ENCODE measurements around the gene LRRC4. TPM values are rescaled to one million over a fixed set of nuclear protein-coding genes. Genes with fewer than 3 reads are reported as not detected.

Gene LRRC4
- total RNA-seq, 1 experiment from 2014 or later: not detected

DNA sequence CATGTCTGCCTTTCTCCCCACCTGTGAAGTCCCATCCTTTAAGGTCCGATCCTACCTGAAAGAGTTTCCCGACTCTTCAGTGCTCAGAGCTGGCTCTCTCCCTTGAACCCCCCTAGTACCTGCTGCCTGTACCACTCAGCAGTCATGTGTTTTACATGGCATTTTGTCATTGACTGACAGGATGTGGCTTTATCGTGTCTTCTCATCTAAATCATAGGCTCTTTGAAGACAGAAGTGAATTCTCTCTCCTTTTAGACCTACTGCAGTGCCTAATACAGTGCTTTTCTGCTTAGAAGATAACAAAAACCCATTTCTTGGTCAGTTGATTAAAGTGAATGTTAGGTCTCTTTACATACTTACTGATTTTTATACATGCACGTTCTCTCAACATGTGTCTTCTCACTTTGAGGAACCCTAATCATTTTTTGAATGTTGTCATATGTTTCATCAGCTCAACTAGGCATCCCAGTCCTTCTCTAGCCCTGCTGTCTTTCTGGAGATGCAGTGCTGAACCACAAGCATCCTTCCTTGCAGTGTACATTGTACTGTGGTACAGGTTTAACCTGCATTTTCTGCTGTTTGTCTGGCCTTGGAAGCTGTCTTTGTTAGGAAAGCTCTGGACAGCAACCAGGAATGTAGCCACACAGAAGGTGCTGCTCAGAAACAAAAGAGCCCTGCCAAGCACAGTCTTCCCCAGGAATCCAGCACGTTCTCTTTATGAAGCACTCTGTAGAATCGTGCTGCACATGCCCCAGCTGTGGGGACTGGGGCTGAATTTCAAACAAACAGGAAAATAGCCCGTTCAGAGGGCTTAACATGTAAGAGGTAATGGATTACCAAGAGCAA is 28.1 kb upstream of the LRRC4 start:
- H3K27ac Mint-ChIP-seq (ENCODE audit: low read depth, unreplicated experiment): no peak overlapping the region
- no peak for TF ChIP-seq CTCF (IDR thresholded peaks at IDR 0.05; ENCODE audit: unreplicated experiment)
- peaks cover 31% of the 10 kb centered on the region for H3K36me3 Mint-ChIP-seq (ENCODE audit: insufficient read depth, unreplicated experiment)
- no peaks in the 10 kb centered on the region for H3K9me3 Mint-ChIP-seq (ENCODE audit: unreplicated experiment)
- CTCF ChIA-PET: interaction anchor here (0.7 to 0.8 kb wide), 2 partner anchors 150 to 203 kb away, joined by 3 read pairs; no protein-coding TSS in a partner anchor
- POLR2A ChIA-PET: interaction anchor here (0.8 kb wide), 1 partner anchor 8 kb away, joined by 3 read pairs; no protein-coding TSS in a partner anchor
- intact Hi-C loops (cut with micrococcal nuclease): no loop called here
- H3K4me3 Mint-ChIP-seq (ENCODE audit: unreplicated experiment): no peak overlapping the region
- no peak for DNase-seq (ENCODE audit: unreplicated experiment)
- H3K4me1 Mint-ChIP-seq (ENCODE audit: insufficient read depth, unreplicated experiment): peaks cover 7% of the 10 kb centered on the region
- no TSS peak for BruUV-seq (replicated peaks)
- H3K27me3 Mint-ChIP-seq (ENCODE audit: insufficient read depth, unreplicated experiment): no peaks in the 10 kb centered on the region

DNA sequence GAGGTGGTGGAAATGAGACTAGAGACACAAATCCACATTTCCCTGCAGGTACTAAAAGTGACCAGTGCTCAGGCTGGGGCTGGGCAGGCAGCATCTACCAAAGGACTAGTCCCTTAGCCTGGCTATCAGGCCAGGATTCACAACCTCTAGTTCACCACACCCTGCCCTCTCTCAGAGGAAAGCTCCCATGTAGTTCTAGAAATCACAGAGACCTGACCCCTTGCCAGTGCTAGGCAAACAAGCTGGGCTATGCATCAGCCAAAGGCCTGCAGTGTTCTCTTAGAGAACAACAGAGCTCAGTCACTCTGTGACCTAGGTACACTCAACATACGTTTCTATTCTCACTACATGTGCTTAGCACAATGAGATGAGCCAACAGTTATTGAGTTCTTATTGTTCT is 26.7 kb upstream of the LRRC4 start:
- no peak overlapping the region for H3K4me3 Mint-ChIP-seq (ENCODE audit: unreplicated experiment)
- POLR2A ChIA-PET: no interaction called here
- H3K27ac Mint-ChIP-seq (ENCODE audit: low read depth, unreplicated experiment): no peak overlapping the region
- H3K9me3 Mint-ChIP-seq (ENCODE audit: unreplicated experiment): no peaks in the 10 kb centered on the region
- intact Hi-C loops (cut with micrococcal nuclease): no loop called here
- no peak for DNase-seq (ENCODE audit: unreplicated experiment)
- no TSS peak for BruUV-seq (replicated peaks)
- H3K4me1 Mint-ChIP-seq (ENCODE audit: insufficient read depth, unreplicated experiment): peaks cover 7% of the 10 kb centered on the region
- H3K36me3 Mint-ChIP-seq (ENCODE audit: insufficient read depth, unreplicated experiment): peaks cover 31% of the 10 kb centered on the region
- CTCF ChIA-PET: interaction anchor here (1.0 to 1.3 kb wide), 2 partner anchors 77 to 349 kb away, joined by 3 to 4 read pairs; no protein-coding TSS in a partner anchor
- H3K27me3 Mint-ChIP-seq (ENCODE audit: insufficient read depth, unreplicated experiment): no peaks in the 10 kb centered on the region
- TF ChIP-seq CTCF (IDR thresholded peaks at IDR 0.05; ENCODE audit: unreplicated experiment): no peak

GRCh38 chr7:128056901-128057300 is 25.7 kb upstream of the LRRC4 start:
- Mint-ChIP-seq H3K9me3 (ENCODE audit: unreplicated experiment) (no peaks in the 10 kb centered on the region), H3K27ac (ENCODE audit: low read depth, unreplicated experiment) (no peak overlapping the region), H3K4me3 (ENCODE audit: unreplicated experiment) (no peak overlapping the region), H3K36me3 (ENCODE audit: insufficient read depth, unreplicated experiment) (peaks cover 24% of the 10 kb centered on the region), H3K4me1 (ENCODE audit: insufficient read depth, unreplicated experiment) (peaks cover 7% of the 10 kb centered on the region), H3K27me3 (ENCODE audit: insufficient read depth, unreplicated experiment) (no peaks in the 10 kb centered on the region)
- intact Hi-C loops (cut with micrococcal nuclease): no loop called here
- TF ChIP-seq CTCF (IDR thresholded peaks at IDR 0.05; ENCODE audit: unreplicated experiment): no peak
- POLR2A ChIA-PET: no interaction called here
- BruUV-seq (replicated peaks): no TSS peak
- CTCF ChIA-PET: interaction anchor here (0.6 kb wide), 1 partner anchor 124 kb away, joined by 3 read pairs; no protein-coding TSS in a partner anchor
- DNase-seq (ENCODE audit: unreplicated experiment): peak; percentile 37

- BruUV-seq (replicated peaks): no TSS peak
- ChIA-PET CTCF (no interaction called here), POLR2A (interaction anchor here (1.2 kb wide), 1 partner anchor 216 kb away, joined by 3 read pairs; no protein-coding TSS in a partner anchor)
- intact Hi-C loops (cut with micrococcal nuclease): no loop called here
- H3K27me3 Mint-ChIP-seq (ENCODE audit: insufficient read depth, unreplicated experiment): no peaks in the 10 kb centered on the region
- no peaks in the 10 kb centered on the region for H3K9me3 Mint-ChIP-seq (ENCODE audit: unreplicated experiment)
- no peak for DNase-seq (ENCODE audit: unreplicated experiment)
- H3K36me3 Mint-ChIP-seq (ENCODE audit: insufficient read depth, unreplicated experiment): peaks cover 20% of the 10 kb centered on the region
- peaks cover 7% of the 10 kb centered on the region for H3K4me1 Mint-ChIP-seq (ENCODE audit: insufficient read depth, unreplicated experiment)
- TF ChIP-seq CTCF (IDR thresholded peaks at IDR 0.05; ENCODE audit: unreplicated experiment): no peak
- H3K4me3 Mint-ChIP-seq (ENCODE audit: unreplicated experiment): no peak overlapping the region
- H3K27ac Mint-ChIP-seq (ENCODE audit: low read depth, unreplicated experiment): no peak overlapping the region
These were observed 24.4 kb upstream of the LRRC4 start for GRCh38 chr7:128055637-128056036.
